ENCODE results near the gene CYP4V2. TPM values are rescaled to one million over a fixed set of nuclear protein-coding genes. Genes with fewer than 3 reads are reported as not detected.
"Not testable (repeated sequence)": the region's sequence is repeated elsewhere in the genome, so short reads cannot be mapped to it uniquely, and the experiment has no call there.

Gene CYP4V2
- total RNA-seq, 1 experiment from 2014 or later, result 27.5 TPM

DNA sequence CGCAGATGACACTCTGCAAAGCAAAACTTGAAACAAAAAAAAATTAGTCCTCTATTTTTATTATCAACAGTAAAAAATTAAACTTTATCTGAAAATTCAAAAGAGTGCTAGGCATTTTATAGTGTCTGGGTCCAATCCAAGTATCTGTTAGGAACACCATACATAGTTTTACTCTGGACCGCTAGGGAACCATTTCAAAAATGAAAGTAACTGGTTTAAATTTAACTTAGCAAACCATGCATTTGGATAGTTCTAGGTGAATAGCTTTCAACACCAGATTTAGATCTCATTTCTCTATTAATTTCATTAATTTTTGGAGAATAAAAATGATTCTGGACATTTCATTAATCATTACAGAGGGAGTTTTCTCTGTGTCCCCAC, 37.1 kb downstream of the CYP4V2 start:
- no peak for DNase-seq (ENCODE audit: low read depth)

DNA sequence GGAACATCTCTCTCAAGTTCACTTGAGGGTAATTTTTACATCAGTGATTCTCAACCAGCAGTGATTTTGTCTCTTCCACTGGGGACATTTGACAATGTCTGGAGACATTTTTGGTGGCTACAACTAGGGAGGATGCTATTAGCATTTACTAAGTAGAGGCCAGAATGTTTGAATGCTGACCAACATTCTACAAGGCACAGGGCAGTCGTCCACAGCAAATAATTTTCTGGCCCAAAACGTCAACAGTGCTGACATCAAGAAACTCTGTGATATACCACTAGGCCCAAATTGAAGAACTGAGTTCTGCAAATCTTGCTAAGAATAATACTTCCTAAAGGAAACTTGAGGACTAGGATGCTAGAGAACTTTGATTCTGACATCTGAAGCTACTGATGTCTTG, 43.0 kb downstream of the CYP4V2 start:
- DNase-seq (ENCODE audit: low read depth), result no peak

DNA sequence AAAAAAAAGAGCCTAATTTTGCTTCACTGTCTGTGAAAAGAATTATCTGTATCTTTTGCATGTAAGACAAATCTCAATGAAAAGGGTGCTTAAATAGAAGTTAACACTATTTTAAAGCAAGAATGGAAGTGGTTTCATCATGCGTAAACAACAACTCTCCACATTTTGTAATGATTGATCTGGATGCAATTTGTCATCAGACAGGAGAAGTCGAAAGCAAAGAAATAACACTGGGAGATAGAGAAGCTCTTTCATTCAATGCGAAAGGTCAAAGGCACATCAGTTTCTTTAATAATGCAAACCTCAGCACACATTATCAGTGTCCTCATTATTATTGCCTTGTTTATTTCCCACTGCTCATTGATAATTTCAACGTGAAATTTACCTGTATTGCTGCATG, 44.8 kb downstream of the CYP4V2 start:
- DNase-seq (ENCODE audit: low read depth), result no peak

DNA sequence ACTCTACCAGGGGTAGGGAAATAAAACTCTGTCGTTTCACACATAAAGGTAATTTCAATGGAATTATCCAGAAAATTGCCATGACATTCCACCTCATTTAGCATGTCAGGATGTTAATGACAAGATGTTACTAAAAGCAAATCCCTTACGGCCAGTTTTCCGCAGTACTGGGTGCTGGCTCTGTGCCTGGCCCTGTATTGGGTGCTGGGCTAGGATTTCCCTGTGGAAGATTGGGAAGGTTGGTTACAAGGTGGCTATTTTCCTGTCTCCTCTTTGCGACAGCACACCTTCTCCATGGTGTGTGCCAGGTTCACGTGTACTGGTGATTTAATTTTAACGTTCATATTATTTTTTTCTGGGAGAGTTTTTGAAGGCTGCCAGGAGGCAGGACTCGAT, 49.1 kb downstream of the CYP4V2 start:
- DNase-seq (ENCODE audit: low read depth), result no peak

- DNase-seq (ENCODE audit: low read depth), result no peak
These were observed 49.6 kb downstream of the CYP4V2 start for GRCh38 chr4:186240848-186241491.

- DNase-seq (ENCODE audit: low read depth), result no peak
These were observed 50.2 kb downstream of the CYP4V2 start for GRCh38 chr4:186241616-186242015.

DNA sequence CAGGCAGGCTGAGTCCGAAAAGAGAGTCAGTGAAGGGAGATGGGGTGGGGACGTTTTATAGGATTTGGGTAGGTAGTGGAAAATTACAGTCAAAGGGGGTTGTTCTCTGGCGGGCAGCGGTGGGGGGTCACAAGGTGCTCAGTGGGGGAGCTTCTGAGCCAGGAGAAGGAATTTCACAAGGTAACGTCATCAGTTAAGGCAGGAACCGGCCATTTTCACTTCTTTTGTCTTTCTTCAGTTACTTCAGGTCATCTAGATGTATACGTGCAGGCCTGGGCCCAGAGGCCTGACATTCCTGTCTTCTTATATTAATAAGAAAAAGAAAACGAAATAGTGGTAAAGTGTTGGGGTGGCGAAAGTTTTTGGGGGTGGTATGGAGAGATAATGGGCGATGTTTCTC, 50.7 kb downstream of the CYP4V2 start:
- not testable (repeated sequence) for DNase-seq (ENCODE audit: low read depth)

- no peak for DNase-seq (ENCODE audit: low read depth)
These were observed 52.0 kb downstream of the CYP4V2 start for GRCh38 chr4:186243331-186243730.

GRCh38 chr4:186244835-186245234, 53.5 kb downstream of the CYP4V2 start:
- DNase-seq (ENCODE audit: low read depth), result no peak

GRCh38 chr4:186247062-186247752, 55.8 kb downstream of the CYP4V2 start:
- not testable (repeated sequence) for DNase-seq (ENCODE audit: low read depth)

DNA sequence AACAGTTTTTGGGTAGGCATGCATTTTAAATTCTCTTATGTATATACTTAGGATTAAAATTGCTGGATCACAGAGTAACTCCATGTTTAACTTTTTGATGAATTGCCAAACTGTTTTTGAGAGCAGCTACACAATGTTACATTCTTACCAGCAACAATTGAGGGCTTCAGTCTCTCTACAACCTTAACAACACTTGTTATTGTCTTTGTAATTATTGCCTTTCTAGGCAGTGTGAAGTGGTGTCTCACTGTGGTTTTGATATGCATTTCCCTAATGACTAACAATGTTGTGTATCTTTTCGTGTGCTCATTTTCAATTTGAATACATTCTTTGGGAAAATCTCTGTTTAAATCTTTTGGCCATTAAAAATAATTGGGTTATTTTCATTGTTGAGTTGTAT, 57.3 kb downstream of the CYP4V2 start:
- DNase-seq (ENCODE audit: low read depth), result no peak

GRCh38 chr4:186249785-186250754, 58.7 kb downstream of the CYP4V2 start:
- DNase-seq (ENCODE audit: low read depth), result no peak

DNA sequence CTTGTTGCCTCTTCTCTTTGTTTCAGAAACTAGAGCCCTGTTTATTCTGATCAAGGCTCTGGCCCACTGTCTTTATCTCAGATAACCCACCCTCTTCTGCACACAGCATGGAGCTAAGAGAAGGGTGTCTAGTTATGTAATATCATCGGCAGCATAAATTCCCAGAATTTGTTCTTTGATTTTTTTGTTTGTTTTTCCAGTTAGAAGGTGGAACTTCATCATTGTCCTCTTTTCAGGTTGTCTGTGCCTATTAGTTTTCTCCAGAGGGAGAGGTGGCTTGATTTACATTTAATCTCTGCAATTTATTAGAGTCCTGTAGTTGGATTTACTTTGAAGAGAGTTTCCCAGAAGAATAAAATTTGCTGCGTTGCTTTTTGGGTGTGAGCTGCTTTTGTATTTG, 59.4 kb downstream of the CYP4V2 start:
- no peak for DNase-seq (ENCODE audit: low read depth)

DNA sequence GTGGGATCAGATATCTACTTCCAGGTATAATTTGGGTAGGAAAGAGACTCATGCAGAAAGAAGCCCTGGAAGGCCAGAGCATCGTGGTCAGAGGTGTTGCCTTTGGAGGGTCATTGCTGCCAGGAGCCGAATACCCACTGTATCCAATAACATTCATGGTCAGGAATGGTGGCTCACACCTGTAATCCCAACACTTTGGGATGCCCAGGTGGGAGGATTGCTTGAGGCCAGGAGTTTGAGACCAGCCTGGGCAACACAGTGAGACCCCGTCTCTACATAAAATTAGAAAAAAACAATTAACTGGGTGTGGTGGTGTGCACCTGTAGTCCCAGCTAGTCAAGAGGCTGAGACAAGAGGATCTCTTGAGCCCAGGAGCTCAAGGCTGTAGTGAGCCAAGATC, 63.8 kb downstream of the CYP4V2 start:
- DNase-seq (ENCODE audit: low read depth), result no peak

DNA sequence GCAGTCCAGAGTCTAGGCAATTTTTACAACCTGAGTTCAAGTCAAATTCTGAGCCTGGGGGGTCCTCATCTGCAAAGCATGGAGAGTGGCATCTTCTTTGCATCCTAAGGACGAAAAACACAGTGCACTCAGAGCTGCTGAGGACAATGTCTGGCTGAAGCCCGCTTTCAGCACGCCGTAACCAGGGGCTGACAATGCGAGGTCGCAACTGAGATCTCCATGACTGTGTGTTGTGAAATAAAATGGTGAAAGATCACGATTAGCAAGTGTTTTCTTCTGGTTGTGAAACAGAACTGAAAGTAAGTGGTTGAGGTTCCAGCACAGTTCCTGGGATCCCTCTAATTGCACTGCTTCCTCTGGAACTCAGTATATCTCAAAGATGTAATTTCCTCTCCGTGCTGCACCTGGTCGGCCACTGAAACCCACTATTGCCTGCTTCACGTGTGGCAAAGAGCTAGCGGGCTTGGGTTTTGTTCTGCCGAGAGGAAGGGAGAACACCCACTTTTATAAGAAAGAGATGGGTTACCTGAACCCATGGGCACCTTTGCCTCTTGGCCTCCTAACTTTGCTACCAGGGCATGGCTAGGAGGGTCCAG, 66.9 kb downstream of the CYP4V2 start:
- DNase-seq (ENCODE audit: low read depth), result no peak

GRCh38 chr4:186260117-186260503, 68.7 kb downstream of the CYP4V2 start:
- DNase-seq (ENCODE audit: low read depth), result no peak

Other genes starting within 250 kb of the CYP4V2 start
- 4.9 and 5.4 TPM in 2 replicates for gene TLR3, start 122.4 kb upstream of the CYP4V2 start, total RNA-seq (2014; rRNA removed)
- gene FAM149A, start 86.9 kb upstream of the CYP4V2 start, total RNA-seq (2014; rRNA removed), result 1.3 and 1.6 TPM in 2 replicates
- 0.19 TPM in 1 of 2 replicates, not detected in the other for gene KLKB1, start 35.9 kb downstream of the CYP4V2 start, total RNA-seq (2014; rRNA removed)
- not detected in 2 replicates for gene F11, start 74.6 kb downstream of the CYP4V2 start, total RNA-seq (2014; rRNA removed)